K562 (cell line): ENCODE measurements around the gene IGF2BP3. TPM values are rescaled to one million over a fixed set of nuclear protein-coding genes. Genes with fewer than 3 reads are reported as not detected.
A peak's percentile ranks its signal among the peaks of the same experiment; 100 is the strongest.

Experiments
- ATAC-seq: fragments of 200-7000 bp; cut with Tn5 transposase; 3 replicates; pipeline ENCODE4 v1.9.1; 2020; ENCODE audit warnings: moderate library complexity
- BruUV-seq: library from RNA; stranded (reverse); fragments of 400-500 nt; replicated peaks from 2 replicates; lab custom pipeline; 2021; lab: Mats Ljungman, UMichigan
- CTCF ChIA-PET: fragments of 300-600 bp; formaldehyde crosslinking; extraction: SDS; loops from one replicate; lab custom pipeline; 2021; ENCODE audit warnings: low intra/inter-chr PET ratio; lab: Yijun Ruan, JAX
- POLR2A ChIA-PET: fragments of 300-600, 350-650 bp; sonication (Branson Sonifier 250); formaldehyde crosslinking; extraction: SDS; loops from one replicate; lab custom pipeline; 2021; ENCODE audit warnings: antibody characterized with exemption, inconsistent platforms; lab: Yijun Ruan, JAX
- DNase-seq, 4 experiments: peaks; one replicate each; pipeline versions ENCODE4 v3.0.0 to v3.0.0-alpha.2; 2011 to 2018; ENCODE audit warnings: low spot score in 3 of 4, mixed read lengths in 3 of 4; ENCODE audit errors: extremely low read depth in 1 of 4
- FAIRE-seq: peaks from 2 replicates; lab custom pipeline; 2011; peaks lifted over from hg19 to GRCh38; lab: Jason Lieb, UNC
- H2AFZ ChIP-seq: 2 replicates; pipeline ENCODE4 v1.6.0; 2011; ENCODE audit warnings: low read depth, low read length, control low read depth, inconsistent platforms
- H3K27ac ChIP-seq: fragments of 200-600 bp; 3 replicates; pipeline ENCODE4 v1.8.0; 2011; ENCODE audit warnings: low read depth, mild to moderate bottlenecking, control low read depth, inconsistent platforms, low read length, moderate library complexity, mixed read lengths; ENCODE audit errors: extremely low read depth
- H3K27me3 ChIP-seq, 2 experiments: fragments of 300-600 bp in 1 of 2; 2 replicates in 1 of 2; 3 replicates in 1 of 2; pipeline versions ENCODE4 v1.6.0 to v1.8.0; 2011; ENCODE audit warnings: inconsistent platforms in 2 of 2, low read length in 2 of 2, mild to moderate bottlenecking in 1 of 2, mixed read lengths in 1 of 2, moderate library complexity in 1 of 2; ENCODE audit not compliant: control insufficient read depth in 2 of 2, insufficient read depth in 2 of 2
- H3K36me3 ChIP-seq: fragments of 300-600 bp; 3 replicates; pipeline ENCODE4 v1.8.0; 2011; ENCODE audit warnings: mild to moderate bottlenecking, low read length, inconsistent platforms; ENCODE audit not compliant: control insufficient read depth, insufficient read depth
- H3K4me1 ChIP-seq, 2 experiments: fragments of 200-600 bp in 1 of 2; replicated peaks in 1 of 2; 2 replicates in 1 of 2; 3 replicates in 1 of 2; pipeline versions ENCODE4 v1.5.1 to v1.8.0; 2011; ENCODE audit warnings: inconsistent platforms in 2 of 2, low read length in 2 of 2, mild to moderate bottlenecking in 1 of 2, mixed read lengths in 1 of 2, moderate library complexity in 1 of 2; ENCODE audit not compliant: control insufficient read depth in 2 of 2, insufficient read depth in 2 of 2
- H3K4me2 ChIP-seq: 2 replicates; pipeline ENCODE4 v1.6.1; 2011; ENCODE audit warnings: low read length, control low read depth, inconsistent platforms, mixed read lengths; ENCODE audit not compliant: insufficient read depth
- H3K4me3 ChIP-seq: fragments of 200-600 bp; sonication (generic), shearing (Covaris generic); 2 replicates; pipeline ENCODE4 v1.5.1; 2016; ENCODE audit warnings: control low read depth, inconsistent platforms
- H3K79me2 ChIP-seq: fragments of 200-600 bp; 3 replicates; pipeline ENCODE4 v1.8.0; 2011; ENCODE audit warnings: low read length, inconsistent platforms; ENCODE audit not compliant: control insufficient read depth, insufficient read depth
- H3K9ac ChIP-seq, 2 experiments: 2 replicates each; pipeline versions ENCODE4 v1.6.0 to v1.6.1; 2011; ENCODE audit warnings: low read depth in 2 of 2, low read length in 2 of 2, control low read depth in 1 of 2, inconsistent platforms in 1 of 2, mild to moderate bottlenecking in 1 of 2, mixed read lengths in 1 of 2; ENCODE audit not compliant: insufficient read depth in 1 of 2
- H3K9me1 ChIP-seq: one replicate; pipeline ENCODE4 v1.6.0; 2011; ENCODE audit warnings: inconsistent platforms, mild to moderate bottlenecking, low read length, moderate library complexity; ENCODE audit not compliant: control insufficient read depth, insufficient read depth
- H3K9me3 ChIP-seq: replicated peaks from 2 replicates; pipeline ENCODE4 v1.5.1; 2011; ENCODE audit warnings: low read depth, low read length, inconsistent platforms; ENCODE audit not compliant: control insufficient read depth, insufficient read depth
- H4K20me1 ChIP-seq: replicated peaks from 2 replicates; pipeline ENCODE4 v1.6.1; 2011; ENCODE audit warnings: low read length, inconsistent platforms, mixed read lengths; ENCODE audit not compliant: control insufficient read depth, insufficient read depth
- POLR3A ChIP-seq: IDR thresholded peaks from 2 replicates; pipeline ENCODE4 v1.6.1; 2011; ENCODE audit warnings: borderline replicate concordance, mild to moderate bottlenecking, moderate library complexity; ENCODE audit not compliant: insufficient read length, insufficient read depth; ENCODE audit errors: extremely low read depth
- YBX1 ChIP-seq: fragments of 450-650 bp; IDR thresholded peaks from 2 replicates; pipeline ENCODE4 v1.7.1; 2016; ENCODE audit warnings: mild to moderate bottlenecking
- ZEB2 ChIP-seq: fragments of 450-650 bp; IDR thresholded peaks from 2 replicates; pipeline ENCODE4 v1.6.1; 2016
- WGBS: fragments of 100-300 bp; shearing (Covaris generic); methylation state at CpG from one replicate; pipeline ENCODE4 v1.1.6; 2016; ENCODE audit warnings: low coverage, mixed read lengths; ENCODE audit not compliant: insufficient coverage; ENCODE audit errors: missing lambda C conversion rate; 5-methylcytosine and 5-hydroxymethylcytosine counted together
- in situ Hi-C: fragments of 300-500 bp; cut with MboI; formaldehyde crosslinking; loops from 4 replicates; pipeline ENCODE4 v1.15.0; 2018; ENCODE audit warnings: inconsistent platforms, mixed read lengths
- intact Hi-C: fragments of 100-400 bp; cut with micrococcal nuclease; formaldehyde crosslinking; loops from 2 replicates; pipeline ENCODE4 v1.14.2; 2022
- polyA plus RNA-seq, 8 experiments: library from polyadenylated mRNA; depleted of rRNA in 4 of 8; stranded (reverse) in 5 of 8; unstranded in 3 of 8; fragments of >200 nt; fragmentation: Nextera tagmentation in 2 of 8; fragmentation: Illumina TruSeq in 1 of 8; extraction: Ambion mirVana in 2 of 8; extraction: Trizol in 1 of 8; gene quantifications; 2 replicates each; pipeline versions ENCODE4 v1.2.1 to v1.2.3, GENCODE V29; 2011 to 2014; ENCODE audit warnings: inconsistent platforms in 1 of 8, missing spikeins in 1 of 8
- total RNA-seq, 7 experiments: library from RNA; depleted of rRNA in 6 of 7; stranded (reverse); fragments of >200 nt in 6 of 7; fragmentation: Illumina TruSeq in 2 of 7; extraction: Trizol in 2 of 7; gene quantifications; 2 replicates each; pipeline versions ENCODE4 v1.2.1 to v1.2.3, GENCODE V29; 2011 to 2021; ENCODE audit warnings: low replicate concordance in 1 of 7
- TF ChIP-seq, protein P1 (sequence below): fragments of 250-450 bp; sonication (Bioruptor Pico); IDR thresholded peaks from 2 replicates; pipeline ENCODE4 v1.8.0; 2021; ENCODE audit warnings: borderline replicate concordance, mild to moderate bottlenecking, moderate library complexity; ENCODE audit not compliant: poor library complexity, severe bottlenecking
- TF ChIP-seq, protein P2 (sequence below): sonication (generic); formaldehyde crosslinking; IDR thresholded peaks from 2 replicates; pipeline ENCODE4 v1.8.1; 2023; ENCODE audit warnings: missing genetic modification reagents, mild to moderate bottlenecking, borderline replicate concordance
- TF ChIP-seq, protein P3 (sequence below): fragments of 250-450 bp; sonication (Bioruptor Pico); IDR thresholded peaks from 2 replicates; pipeline ENCODE4 v1.5.0; 2021

The IGF2BP3 gene
- total and polyA plus RNA-seq, 9 of the 15 experiments (the other 6 are each of a cell fraction or from before 2014, with no cell fraction given) = 8.4 to 88.1 (median 61.2) TPM

DNA sequence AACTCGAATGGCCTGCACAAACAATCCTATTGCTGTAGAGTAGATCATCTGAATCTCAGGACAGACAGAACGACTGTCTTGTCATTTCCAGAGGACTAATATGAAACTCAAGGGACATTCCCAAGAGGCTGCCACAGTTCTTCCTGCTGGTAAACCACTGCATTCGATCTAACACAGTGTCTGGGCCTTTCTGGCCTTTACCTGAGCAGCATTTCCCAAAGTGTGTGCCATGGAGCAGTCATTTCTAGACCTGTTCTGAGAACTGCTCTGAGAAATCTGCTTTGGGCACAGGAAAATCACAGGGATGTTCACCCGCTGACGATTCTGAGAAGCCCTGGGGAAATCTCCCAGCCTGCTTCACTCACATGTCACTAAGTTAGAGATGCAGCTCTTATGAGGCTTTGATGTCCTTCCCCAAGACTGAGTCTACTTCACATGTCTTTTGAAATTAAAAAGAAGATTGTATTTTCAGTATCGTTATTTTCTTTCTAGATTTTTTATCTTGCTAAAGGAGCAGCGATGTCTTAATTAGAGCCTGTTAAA, 205.3 kb downstream of the IGF2BP3 start:
- Histone ChIP-seq H3K9me1 (no peaks in the 10 kb centered on the region), H3K9ac (no peak overlapping the region), H4K20me1 (no peaks in the 10 kb centered on the region), H3K36me3 (no peaks in the 10 kb centered on the region), H2AFZ (peak overlapping the region; percentile 42; the same call in 1 of the 2 replicates), H3K4me1 (peaks cover 0 to 2% of the 10 kb centered on the region in 2 experiments; a peak in 2 of 5 replicates), H3K4me3 (no peak overlapping the region), H3K27ac (no peak overlapping the region), H3K9me3 (0 out of 2 replicates have a peak, but pooled peaks cover 1% of the 10 kb centered on the region), H3K4me2 (no peak overlapping the region), H3K79me2 (no peaks in the 10 kb centered on the region), H3K27me3 (0 out of 5 replicates have a peak, but pooled peaks cover 0 to 4% of the 10 kb centered on the region in 2 experiments)
- intact Hi-C loops = loop anchor here (5.0 kb wide), 1 partner anchor 78 kb away; no protein-coding TSS in a partner anchor
- 8% methylated on average over 7 of the region's 7 CpGs for WGBS
- ChIA-PET CTCF (no interaction called here), POLR2A (interaction anchor here (1.2 kb wide), 1 partner anchor 10 kb away, joined by 4 read pairs; no protein-coding TSS in a partner anchor)
- DNase-seq (no peak), FAIRE-seq (no peak), ATAC-seq (no peak)
- no TSS peak for BruUV-seq
- in situ Hi-C loops = loop anchor here (25.0 kb wide), 2 partner anchors 447 to 728 kb away; partner anchors contain the start of gene STK31
- TF ChIP-seq, protein P1, sequence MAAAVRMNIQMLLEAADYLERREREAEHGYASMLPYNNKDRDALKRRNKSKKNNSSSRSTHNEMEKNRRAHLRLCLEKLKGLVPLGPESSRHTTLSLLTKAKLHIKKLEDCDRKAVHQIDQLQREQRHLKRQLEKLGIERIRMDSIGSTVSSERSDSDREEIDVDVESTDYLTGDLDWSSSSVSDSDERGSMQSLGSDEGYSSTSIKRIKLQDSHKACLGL (CRISPR knock-in tag) = no peak
- TF ChIP-seq, protein P2, sequence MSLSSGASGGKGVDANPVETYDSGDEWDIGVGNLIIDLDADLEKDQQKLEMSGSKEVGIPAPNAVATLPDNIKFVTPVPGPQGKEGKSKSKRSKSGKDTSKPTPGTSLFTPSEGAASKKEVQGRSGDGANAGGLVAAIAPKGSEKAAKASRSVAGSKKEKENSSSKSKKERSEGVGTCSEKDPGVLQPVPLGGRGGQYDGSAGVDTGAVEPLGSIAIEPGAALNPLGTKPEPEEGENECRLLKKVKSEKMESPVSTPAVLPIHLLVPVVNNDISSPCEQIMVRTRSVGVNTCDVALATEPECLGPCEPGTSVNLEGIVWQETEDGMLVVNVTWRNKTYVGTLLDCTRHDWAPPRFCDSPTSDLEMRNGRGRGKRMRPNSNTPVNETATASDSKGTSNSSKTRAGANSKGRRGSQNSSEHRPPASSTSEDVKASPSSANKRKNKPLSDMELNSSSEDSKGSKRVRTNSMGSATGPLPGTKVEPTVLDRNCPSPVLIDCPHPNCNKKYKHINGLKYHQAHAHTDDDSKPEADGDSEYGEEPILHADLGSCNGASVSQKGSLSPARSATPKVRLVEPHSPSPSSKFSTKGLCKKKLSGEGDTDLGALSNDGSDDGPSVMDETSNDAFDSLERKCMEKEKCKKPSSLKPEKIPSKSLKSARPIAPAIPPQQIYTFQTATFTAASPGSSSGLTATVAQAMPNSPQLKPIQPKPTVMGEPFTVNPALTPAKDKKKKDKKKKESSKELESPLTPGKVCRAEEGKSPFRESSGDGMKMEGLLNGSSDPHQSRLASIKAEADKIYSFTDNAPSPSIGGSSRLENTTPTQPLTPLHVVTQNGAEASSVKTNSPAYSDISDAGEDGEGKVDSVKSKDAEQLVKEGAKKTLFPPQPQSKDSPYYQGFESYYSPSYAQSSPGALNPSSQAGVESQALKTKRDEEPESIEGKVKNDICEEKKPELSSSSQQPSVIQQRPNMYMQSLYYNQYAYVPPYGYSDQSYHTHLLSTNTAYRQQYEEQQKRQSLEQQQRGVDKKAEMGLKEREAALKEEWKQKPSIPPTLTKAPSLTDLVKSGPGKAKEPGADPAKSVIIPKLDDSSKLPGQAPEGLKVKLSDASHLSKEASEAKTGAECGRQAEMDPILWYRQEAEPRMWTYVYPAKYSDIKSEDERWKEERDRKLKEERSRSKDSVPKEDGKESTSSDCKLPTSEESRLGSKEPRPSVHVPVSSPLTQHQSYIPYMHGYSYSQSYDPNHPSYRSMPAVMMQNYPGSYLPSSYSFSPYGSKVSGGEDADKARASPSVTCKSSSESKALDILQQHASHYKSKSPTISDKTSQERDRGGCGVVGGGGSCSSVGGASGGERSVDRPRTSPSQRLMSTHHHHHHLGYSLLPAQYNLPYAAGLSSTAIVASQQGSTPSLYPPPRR (CRISPR knock-in tag) = no peak
- no peak for TF ChIP-seq YBX1
- TF ChIP-seq, protein P3, sequence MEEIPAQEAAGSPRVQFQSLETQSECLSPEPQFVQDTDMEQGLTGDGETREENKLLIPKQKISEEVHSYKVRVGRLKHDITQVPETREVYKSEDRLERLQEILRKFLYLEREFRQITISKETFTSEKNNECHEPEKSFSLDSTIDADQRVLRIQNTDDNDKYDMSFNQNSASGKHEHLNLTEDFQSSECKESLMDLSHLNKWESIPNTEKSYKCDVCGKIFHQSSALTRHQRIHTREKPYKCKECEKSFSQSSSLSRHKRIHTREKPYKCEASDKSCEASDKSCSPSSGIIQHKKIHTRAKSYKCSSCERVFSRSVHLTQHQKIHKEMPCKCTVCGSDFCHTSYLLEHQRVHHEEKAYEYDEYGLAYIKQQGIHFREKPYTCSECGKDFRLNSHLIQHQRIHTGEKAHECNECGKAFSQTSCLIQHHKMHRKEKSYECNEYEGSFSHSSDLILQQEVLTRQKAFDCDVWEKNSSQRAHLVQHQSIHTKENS (CRISPR knock-in tag) = no peak
- TF ChIP-seq POLR3A = no peak
- no peak for TF ChIP-seq ZEB2
